Lower leg skin (tissue), 4 donors: ENCODE results near the gene SCN2A. TPM values are rescaled to one million over a fixed set of nuclear protein-coding genes. Genes with fewer than 3 reads are reported as not detected.

ENCODE experiments used
- DNase-seq, 2 donors: peaks; one replicate each; pipeline ENCODE4 v3.0.0-alpha.2; 2019; ENCODE audit warnings: low spot score in 2 of 2
- H3K4me3 ChIP-seq: fragments of 200-600 bp; sonication (generic); 2 replicates; pipeline ENCODE4 v1.5.1; 2017; ENCODE audit warnings: mild to moderate bottlenecking, low read depth; ENCODE audit not compliant: poor library complexity, severe bottlenecking
- POLR2A ChIP-seq, 2 donors: fragments of 450-650 bp; IDR thresholded peaks; one replicate each; pipeline ENCODE4 v1.6.1; 2016 to 2017; ENCODE audit warnings: antibody characterized with exemption in 2 of 2, mild to moderate bottlenecking in 1 of 2, moderate library complexity in 1 of 2
- WGBS, 2 donors: methylation state at CpG; one replicate each; pipeline ENCODE4 v1.1.5; 2018; 5-methylcytosine and 5-hydroxymethylcytosine counted together
- intact Hi-C: fragments of 100-400 bp; cut with DNase I; formaldehyde crosslinking; loops from one replicate; pipeline ENCODE4 v1.15.0; 2023; ENCODE audit warnings: low total_unique reads
- total RNA-seq, 4 donors: library from RNA; depleted of rRNA; stranded (reverse); fragments of >200 nt; gene quantifications; one replicate each; pipeline ENCODE4 v1.1.0, GENCODE V29; 2016
- TF ChIP-seq, protein P1 (sequence below), 3 donors: fragments of 450-650 bp; IDR thresholded peaks; one replicate each; pipeline ENCODE4 v1.5.1; 2016; ENCODE audit warnings: antibody characterized with exemption in 3 of 3, mild to moderate bottlenecking in 3 of 3, moderate library complexity in 2 of 3

SCN2A gene
- total RNA-seq, 4 donors from 2014 or later: 0.03 to 0.29 (median 0.04) TPM; not detected in 1

DNA sequence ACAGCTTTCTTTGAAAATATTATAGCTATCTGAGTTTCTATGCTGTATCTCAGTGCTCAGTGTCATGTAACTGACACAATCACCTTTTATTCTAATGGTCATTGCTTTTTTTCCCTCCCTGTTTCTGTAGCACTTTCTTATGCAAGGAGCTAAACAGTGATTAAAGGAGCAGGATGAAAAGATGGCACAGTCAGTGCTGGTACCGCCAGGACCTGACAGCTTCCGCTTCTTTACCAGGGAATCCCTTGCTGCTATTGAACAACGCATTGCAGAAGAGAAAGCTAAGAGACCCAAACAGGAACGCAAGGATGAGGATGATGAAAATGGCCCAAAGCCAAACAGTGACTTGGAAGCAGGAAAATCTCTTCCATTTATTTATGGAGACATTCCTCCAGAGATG, 56.4 kb downstream of the SCN2A start:
- H3K4me3 ChIP-seq: no peak overlapping the region
- WGBS, 2 donors: 90% methylated on average over 4 of the region's 4 CpGs
- TF ChIP-seq, protein P1, sequence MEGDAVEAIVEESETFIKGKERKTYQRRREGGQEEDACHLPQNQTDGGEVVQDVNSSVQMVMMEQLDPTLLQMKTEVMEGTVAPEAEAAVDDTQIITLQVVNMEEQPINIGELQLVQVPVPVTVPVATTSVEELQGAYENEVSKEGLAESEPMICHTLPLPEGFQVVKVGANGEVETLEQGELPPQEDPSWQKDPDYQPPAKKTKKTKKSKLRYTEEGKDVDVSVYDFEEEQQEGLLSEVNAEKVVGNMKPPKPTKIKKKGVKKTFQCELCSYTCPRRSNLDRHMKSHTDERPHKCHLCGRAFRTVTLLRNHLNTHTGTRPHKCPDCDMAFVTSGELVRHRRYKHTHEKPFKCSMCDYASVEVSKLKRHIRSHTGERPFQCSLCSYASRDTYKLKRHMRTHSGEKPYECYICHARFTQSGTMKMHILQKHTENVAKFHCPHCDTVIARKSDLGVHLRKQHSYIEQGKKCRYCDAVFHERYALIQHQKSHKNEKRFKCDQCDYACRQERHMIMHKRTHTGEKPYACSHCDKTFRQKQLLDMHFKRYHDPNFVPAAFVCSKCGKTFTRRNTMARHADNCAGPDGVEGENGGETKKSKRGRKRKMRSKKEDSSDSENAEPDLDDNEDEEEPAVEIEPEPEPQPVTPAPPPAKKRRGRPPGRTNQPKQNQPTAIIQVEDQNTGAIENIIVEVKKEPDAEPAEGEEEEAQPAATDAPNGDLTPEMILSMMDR (IDR thresholded peaks at IDR 0.05): no peak
- TF ChIP-seq POLR2A (IDR thresholded peaks at IDR 0.05): no peak
- intact Hi-C loops: no loop called here
- DNase-seq: no peak

DNA sequence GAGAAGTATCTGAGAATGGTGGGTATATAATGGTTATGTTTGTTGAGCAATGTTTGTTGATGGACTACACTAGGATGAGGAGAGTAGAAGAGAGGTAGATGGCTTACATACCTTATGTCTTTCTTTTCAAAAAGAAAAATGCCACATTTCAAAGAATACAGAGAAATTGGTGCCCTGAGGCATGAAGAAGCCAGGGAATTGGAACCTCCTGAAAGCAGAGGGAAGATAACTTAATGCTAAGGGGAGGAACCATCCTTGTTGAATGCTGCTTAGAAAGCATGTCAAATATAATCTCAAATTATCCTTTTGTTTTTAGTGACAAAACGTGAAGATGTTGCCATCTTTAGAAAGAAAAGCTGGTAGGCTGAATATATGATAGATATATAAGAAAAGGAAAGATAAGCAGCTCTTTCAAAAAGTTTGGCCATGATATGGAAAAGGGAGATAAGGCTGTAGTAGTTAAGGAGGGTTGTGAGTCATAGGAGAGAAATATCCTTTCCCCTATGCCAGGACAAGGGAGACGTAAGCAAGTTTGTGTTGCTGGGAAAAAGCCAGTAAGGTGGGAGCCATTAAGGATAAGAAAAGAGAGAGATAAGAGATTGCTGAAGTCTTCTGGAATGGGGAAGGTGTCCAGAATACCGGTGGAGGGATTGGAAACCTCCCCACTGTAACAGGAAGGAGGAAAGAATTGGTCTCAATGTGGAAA, 66.3 kb downstream of the SCN2A start:
- no peak overlapping the region for H3K4me3 ChIP-seq
- 32 to 40% methylated on average over 3 of the region's 3 CpGs for WGBS, 2 donors
- TF ChIP-seq, protein P1 (IDR thresholded peaks at IDR 0.05): no peak
- TF ChIP-seq POLR2A (IDR thresholded peaks at IDR 0.05): no peak
- intact Hi-C loops: no loop called here
- DNase-seq: no peak

DNA sequence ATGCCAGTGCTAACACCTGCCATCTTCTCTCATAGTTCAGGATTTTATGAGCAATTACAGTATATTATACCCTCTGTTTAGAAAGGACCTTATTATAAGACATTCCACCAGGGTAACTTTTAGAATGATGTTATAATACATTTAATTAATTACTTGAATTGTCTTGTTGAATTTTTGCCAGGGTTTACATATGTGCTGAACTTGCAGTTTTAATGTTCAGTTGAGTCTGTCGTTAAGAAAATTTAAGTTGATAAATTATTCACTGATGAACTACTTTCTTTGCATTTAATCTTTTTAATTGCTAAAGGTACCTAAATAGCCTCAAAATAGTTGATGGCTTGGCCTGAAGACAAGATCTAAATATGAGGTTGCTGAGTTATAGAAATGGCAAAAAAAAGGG, 68.1 kb downstream of the SCN2A start:
- intact Hi-C loops: no loop called here
- no peak overlapping the region for H3K4me3 ChIP-seq
- 56 to 61% methylated on average over 1 of the region's 1 CpG for WGBS, 2 donors
- DNase-seq: no peak
- TF ChIP-seq POLR2A (IDR thresholded peaks at IDR 0.05): no peak
- TF ChIP-seq, protein P1 (IDR thresholded peaks at IDR 0.05): no peak

DNA sequence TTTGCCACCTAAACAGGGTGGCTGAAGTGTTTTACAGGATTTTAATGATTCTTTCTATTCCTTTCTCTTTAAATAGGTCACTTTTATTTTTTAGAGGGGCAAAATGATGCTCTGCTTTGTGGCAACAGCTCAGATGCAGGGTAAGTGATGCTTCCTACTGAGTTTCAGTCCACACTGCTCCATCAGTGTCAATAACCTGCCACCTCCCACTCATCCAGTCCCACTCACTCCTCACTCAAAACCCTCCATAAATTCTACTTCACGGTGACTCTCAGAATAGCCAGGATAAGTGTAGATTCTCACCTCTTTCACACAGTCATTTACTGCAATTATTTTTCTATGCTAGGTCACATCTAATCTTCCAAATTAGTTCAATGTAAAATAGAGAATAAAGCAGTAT, 72.7 kb downstream of the SCN2A start:
- intact Hi-C loops: no loop called here
- DNase-seq: no peak
- no peak overlapping the region for H3K4me3 ChIP-seq
- no peak for TF ChIP-seq POLR2A (IDR thresholded peaks at IDR 0.05)
- TF ChIP-seq, protein P1 (IDR thresholded peaks at IDR 0.05): no peak
- WGBS, 2 donors: 71 to 96% methylated on average over 1 of the region's 1 CpG

DNA sequence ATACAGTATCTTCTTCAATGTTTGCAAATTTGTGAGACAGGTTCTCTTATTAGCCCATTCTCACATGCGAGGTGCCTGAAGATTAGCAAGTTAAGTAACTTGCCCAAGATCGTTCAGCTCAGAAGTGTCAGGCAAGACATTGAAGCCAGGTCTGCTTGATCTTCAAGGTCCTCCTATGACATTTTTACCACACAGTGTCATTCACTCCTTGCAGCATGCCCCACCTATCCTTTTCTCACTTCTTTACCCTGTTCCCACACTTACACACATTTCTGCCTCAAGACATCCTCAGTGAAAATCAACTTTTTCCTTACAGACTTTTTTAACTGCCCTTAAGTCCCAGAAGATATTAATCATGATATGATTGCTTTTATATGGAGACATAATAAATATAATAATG, 73.8 kb downstream of the SCN2A start:
- intact Hi-C loops: no loop called here
- WGBS, 2 donors: 92 to 95% methylated on average over 2 of the region's 2 CpGs
- TF ChIP-seq POLR2A (IDR thresholded peaks at IDR 0.05): no peak
- TF ChIP-seq, protein P1 (IDR thresholded peaks at IDR 0.05): no peak
- no peak for DNase-seq
- no peak overlapping the region for H3K4me3 ChIP-seq

DNA sequence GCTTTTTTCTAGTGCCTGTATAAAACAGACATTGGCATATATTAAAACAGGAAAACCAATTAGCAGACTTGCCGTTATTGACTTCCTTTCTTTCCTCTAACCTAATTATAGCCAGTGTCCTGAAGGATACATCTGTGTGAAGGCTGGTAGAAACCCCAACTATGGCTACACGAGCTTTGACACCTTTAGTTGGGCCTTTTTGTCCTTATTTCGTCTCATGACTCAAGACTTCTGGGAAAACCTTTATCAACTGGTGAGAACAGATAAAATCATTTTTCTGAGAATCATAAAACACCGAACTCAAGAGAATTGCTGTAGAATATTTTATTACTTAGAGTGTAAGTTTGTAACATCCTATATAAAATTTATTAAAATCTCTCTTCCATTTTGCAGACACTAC, 74.3 kb downstream of the SCN2A start:
- no peak for TF ChIP-seq POLR2A (IDR thresholded peaks at IDR 0.05)
- TF ChIP-seq, protein P1 (IDR thresholded peaks at IDR 0.05): no peak
- no peak for DNase-seq
- H3K4me3 ChIP-seq: no peak overlapping the region
- WGBS, 2 donors: 64 to 66% methylated on average over 4 of the region's 4 CpGs
- intact Hi-C loops: no loop called here
